Measurements from ENCODE around the gene SLC16A12.
"Not testable (repeated sequence)": the region's sequence is repeated elsewhere in the genome, so short reads cannot be mapped to it uniquely, and the experiment has no call there.

SLC16A12 gene

GRCh38 chr10:89458291-89458690, 77.1 kb downstream of the SLC16A12 start:
- no peak for TF ChIP-seq CTCF (IDR thresholded peaks at IDR 0.05; ENCODE audit: insufficient read depth, low read length, missing control alignments)
- no peak overlapping the region for H3K4me3 ChIP-seq (ENCODE audit: low read depth, low read length)
- DNase-seq (ENCODE audit: low read depth, low spot score): peak; percentile 58
- POLR2A ChIA-PET: no interaction called here
- CTCF ChIA-PET: interaction anchor here (1.1 to 1.3 kb wide), 2 partner anchors 8 to 104 kb away, joined by 3 to 4 read pairs; no protein-coding TSS in a partner anchor

GRCh38 chr10:89454561-89455347, 80.6 kb downstream of the SLC16A12 start:
- no peak for DNase-seq (ENCODE audit: low read depth, low spot score)
- ChIA-PET POLR2A (no interaction called here), CTCF (interaction anchor here (1.0 kb wide), 1 partner anchor 11 kb away, joined by 4 read pairs; no protein-coding TSS in a partner anchor)
- no peak for TF ChIP-seq CTCF (IDR thresholded peaks at IDR 0.05; ENCODE audit: insufficient read depth, low read length, missing control alignments)
- no peak overlapping the region for H3K4me3 ChIP-seq (ENCODE audit: low read depth, low read length)

GRCh38 chr10:89452193-89452592, 83.2 kb downstream of the SLC16A12 start:
- ChIA-PET CTCF (interaction anchor here (1.5 kb wide), 1 partner anchor 12 kb away, joined by 5 read pairs; no protein-coding TSS in a partner anchor), POLR2A (no interaction called here)
- DNase-seq (ENCODE audit: low read depth, low spot score): no peak
- TF ChIP-seq CTCF (IDR thresholded peaks at IDR 0.05; ENCODE audit: insufficient read depth, low read length, missing control alignments): no peak
- H3K4me3 ChIP-seq (ENCODE audit: low read depth, low read length): no peak overlapping the region

GRCh38 chr10:89450901-89451300, 84.5 kb downstream of the SLC16A12 start:
- TF ChIP-seq CTCF (IDR thresholded peaks at IDR 0.05; ENCODE audit: insufficient read depth, low read length, missing control alignments): no peak
- POLR2A ChIA-PET: no interaction called here
- no peak for DNase-seq (ENCODE audit: low read depth, low spot score)
- H3K4me3 ChIP-seq (ENCODE audit: low read depth, low read length): no peak overlapping the region
- CTCF ChIA-PET: interaction anchor here (0.5 to 1.5 kb wide), 4 partner anchors 10 to 983 kb away, joined by 3 to 5 read pairs (median 3); no protein-coding TSS in a partner anchor

GRCh38 chr10:89444819-89445218, 90.6 kb downstream of the SLC16A12 start:
- CTCF ChIA-PET; POLR2A ChIA-PET; DNase-seq (ENCODE audit: low read depth, low spot score); H3K4me3 ChIP-seq (ENCODE audit: low read depth, low read length): not testable (repeated sequence)

GRCh38 chr10:89442289-89442688, 93.1 kb downstream of the SLC16A12 start:
- no peak for DNase-seq (ENCODE audit: low read depth, low spot score)
- ChIA-PET POLR2A (no interaction called here), CTCF (no interaction called here)
- H3K4me3 ChIP-seq (ENCODE audit: low read depth, low read length): no peak overlapping the region
- TF ChIP-seq CTCF (IDR thresholded peaks at IDR 0.05; ENCODE audit: insufficient read depth, low read length, missing control alignments): no peak
